ENCODE measurements around the gene CDHR1. TPM values are rescaled to one million over a fixed set of nuclear protein-coding genes. Genes with fewer than 3 reads are reported as not detected.

CDHR1 gene
- total and polyA plus RNA-seq, 2 of the 8 experiments (the other 6 are each of a cell fraction or from before 2014, with no cell fraction given), result 3.9 to 10.5 TPM

GRCh38 chr10:84159076-84159685, 35.2 kb upstream of the CDHR1 start:
- no peak overlapping the region; a peak in 1 of 7 replicates for H3K9ac ChIP-seq (replicated peaks in 1 of 4; ENCODE audit: extremely low read depth in 1 of 4, low read depth in 3 of 4, low read length in 3 of 4)
- H4K91ac ChIP-seq (replicated peaks; ENCODE audit: insufficient read length, low read length), result no peak overlapping the region
- H4K5ac ChIP-seq (ENCODE audit: insufficient read length, low read depth, low read length), result no peak overlapping the region
- DNase-seq (ENCODE audit: low read depth in 1 of 2, low spot score in 2 of 2) (no peak), FAIRE-seq (no peak)
- no peak overlapping the region for H3K56ac ChIP-seq (replicated peaks; ENCODE audit: insufficient read length, low read depth, low read length)
- no peak overlapping the region for H4K8ac ChIP-seq (ENCODE audit: extremely low read depth, insufficient read depth, low read length)
- H3K4me1 ChIP-seq (replicated peaks in 1 of 4; ENCODE audit: control insufficient read depth in 3 of 4, insufficient read depth in 4 of 4, low read length in 3 of 4), result peaks cover 6 to 31% (median 24%) of the 10 kb centered on the region in 4 experiments; a peak in 6 of 7 replicates
- no peaks in the 10 kb centered on the region for H3K79me1 ChIP-seq (ENCODE audit: low read depth, low read length)
- no peak overlapping the region for H3K18ac ChIP-seq (ENCODE audit: extremely low read depth, low read length)
- no peaks in the 10 kb centered on the region for H3K9me3 ChIP-seq (ENCODE audit: insufficient read depth in 2 of 2, low read depth in 1 of 2, low read length in 1 of 2)
- peak overlapping the region; percentile 72; the same call in 1 of the 2 replicates for H2AK5ac ChIP-seq (ENCODE audit: low read depth, low read length)
- no peaks in the 10 kb centered on the region for H4K20me1 ChIP-seq (replicated peaks in 1 of 2; ENCODE audit: control insufficient read depth in 1 of 2, insufficient read depth in 2 of 2, low read length in 2 of 2)
- no peak overlapping the region for H2AFZ ChIP-seq (ENCODE audit: low read length)
- H3K79me2 ChIP-seq (ENCODE audit: control insufficient read depth in 1 of 2, insufficient read depth in 2 of 2, low read length in 2 of 2), result no peaks in the 10 kb centered on the region
- WGBS, 2 experiments (ENCODE audit: extremely low coverage in 1 of 2, insufficient coverage in 1 of 2, insufficient read length in 1 of 2, insufficient replicate concordance in 2 of 2, low coverage in 1 of 2, low lambda C conversion rate in 2 of 2, missing lambda C conversion rate in 1 of 2), result 90% methylated on average over 9 of the region's 9 CpGs; no CpG with 5 or more reads in 1 of the 2 experiments
- ChIA-PET CTCF (ENCODE audit: partially characterized antibody) (interaction anchor here (0.6 to 10.9 kb wide), 11 partner anchors 11 to 108 kb away, joined by 3 to 95 read pairs (median 5); no protein-coding TSS in a partner anchor), POLR2A (ENCODE audit: partially characterized antibody) (interaction anchor here (1.1 to 2.1 kb wide), 6 partner anchors 12 to 32 kb away, joined by 3 to 13 read pairs (median 4); partner anchors contain the start of gene GHITM)
- no peak overlapping the region for H3K4ac ChIP-seq (replicated peaks; ENCODE audit: insufficient read length, low read depth, low read length)
- no peak overlapping the region for H2BK120ac ChIP-seq (replicated peaks; ENCODE audit: low read depth, low read length)
- no peaks in the 10 kb centered on the region for H3K27me3 ChIP-seq (replicated peaks in 1 of 4; ENCODE audit: control insufficient read depth in 3 of 4, extremely low read depth in 1 of 4, insufficient read depth in 3 of 4, low read length in 3 of 4)
- no peak overlapping the region for H3K14ac ChIP-seq (ENCODE audit: insufficient read length)
- H2BK12ac ChIP-seq (ENCODE audit: low read depth, low read length), result 0 out of 2 replicates have a peak overlapping the region, but pooled peaks have one; percentile 4
- H2BK20ac ChIP-seq (ENCODE audit: low read length), result no peak overlapping the region
- H3K4me3 ChIP-seq (ENCODE audit: extremely low read depth in 1 of 4, insufficient read depth in 2 of 4, low read depth in 3 of 4, low read length in 4 of 4), result no peak overlapping the region
- no peak overlapping the region for H2BK15ac ChIP-seq (ENCODE audit: low read length)
- H3K4me2 ChIP-seq (ENCODE audit: insufficient read depth in 1 of 2, low read depth in 2 of 2, low read length in 2 of 2), result 0 out of 4 replicates have a peak overlapping the region, but pooled peaks of 1 of the 2 experiments have one; percentile 7
- H3K36me3 ChIP-seq (ENCODE audit: control insufficient read depth in 2 of 4, insufficient read depth in 4 of 4, low read length in 3 of 4), result peaks cover 0 to 6% (median 1%) of the 10 kb centered on the region in 4 experiments; a peak in 2 of 8 replicates
- H2BK5ac ChIP-seq (ENCODE audit: low read depth, low read length), result no peak overlapping the region
- H3K23me2 ChIP-seq (ENCODE audit: low read depth, low read length), result no peaks in the 10 kb centered on the region
- H3K23ac ChIP-seq (ENCODE audit: insufficient read length), result no peak overlapping the region
- H3K27ac ChIP-seq (ENCODE audit: low read depth, low read length), result no peak overlapping the region
- TF ChIP-seq SIRT6 (IDR thresholded peaks at IDR 0.05; ENCODE audit: low read length), result no peak

All from H1 (cell line).